CD8-positive, alpha-beta memory T cell (primary cell): ENCODE data around the gene ZNF736. TPM values are rescaled to one million over a fixed set of nuclear protein-coding genes. Genes with fewer than 3 reads are reported as not detected.
"Not testable (repeated sequence)": the region's sequence is repeated elsewhere in the genome, so short reads cannot be mapped to it uniquely, and the experiment has no call there.

Source experiments
- CTCF ChIA-PET: fragments of 350-600 bp; sonication (Branson Sonifier 250); formaldehyde crosslinking; loops from one replicate; lab custom pipeline; 2021; ENCODE audit warnings: antibody characterized with exemption; lab: Charles Lee
- POLR2A ChIA-PET: fragments of 350-600 bp; sonication (Branson Sonifier 250); formaldehyde crosslinking; loops from one replicate; lab custom pipeline; 2021; ENCODE audit warnings: antibody characterized with exemption; lab: Charles Lee
- DNase-seq, 5 donors: peaks; one replicate each; pipeline versions ENCODE4 v3.0.0 to v3.0.0-alpha.2; 2020 to 2022; ENCODE audit warnings: mixed read lengths in 1 of 5
- H3K27ac ChIP-seq: one replicate; pipeline ENCODE4 v1.7.0; 2013; ENCODE audit warnings: low read depth, mild to moderate bottlenecking, low read length, moderate library complexity
- H3K27me3 ChIP-seq: 2 replicates; pipeline ENCODE4 v1.7.0; 2013; ENCODE audit warnings: low read length, mild to moderate bottlenecking; ENCODE audit not compliant: insufficient read depth, poor library complexity, severe bottlenecking
- H3K36me3 ChIP-seq: 2 replicates; pipeline ENCODE4 v1.7.0; 2013; ENCODE audit warnings: mild to moderate bottlenecking, low read length, moderate library complexity; ENCODE audit not compliant: insufficient read depth
- H3K4me1 ChIP-seq: 2 replicates; pipeline ENCODE4 v1.7.0; 2013; ENCODE audit warnings: mild to moderate bottlenecking, low read length, moderate library complexity; ENCODE audit not compliant: insufficient read depth
- H3K4me3 ChIP-seq: 2 replicates; pipeline ENCODE4 v1.7.0; 2013; ENCODE audit warnings: mild to moderate bottlenecking, low read length
- H3K9me3 ChIP-seq: 2 replicates; pipeline ENCODE4 v1.7.0; 2013; ENCODE audit warnings: mild to moderate bottlenecking, low read length
- H3K27ac Mint-ChIP-seq, 8 donors: one replicate each; pipeline ENCODE4 v1.8.0; 2020 to 2021; ENCODE audit warnings: mixed read lengths in 8 of 8, mild to moderate bottlenecking in 6 of 8, inconsistent platforms in 3 of 8, moderate library complexity in 3 of 8
- H3K27me3 Mint-ChIP-seq, 2 donors: one replicate each; pipeline ENCODE4 v1.8.0; 2020 to 2021; ENCODE audit warnings: mixed read lengths in 2 of 2, mild to moderate bottlenecking in 1 of 2, moderate library complexity in 1 of 2
- H3K36me3 Mint-ChIP-seq, 3 donors: one replicate each; pipeline ENCODE4 v1.8.0; 2020 to 2021; ENCODE audit warnings: mixed read lengths in 3 of 3, inconsistent platforms in 1 of 3, mild to moderate bottlenecking in 1 of 3
- H3K4me1 Mint-ChIP-seq, 3 donors: one replicate each; pipeline ENCODE4 v1.8.0; 2020 to 2021; ENCODE audit warnings: mixed read lengths in 3 of 3, inconsistent platforms in 1 of 3, mild to moderate bottlenecking in 1 of 3
- H3K4me3 Mint-ChIP-seq, 7 donors: one replicate each; pipeline ENCODE4 v1.8.0; 2020 to 2021; ENCODE audit warnings: mixed read lengths in 7 of 7, mild to moderate bottlenecking in 6 of 7, moderate library complexity in 4 of 7, inconsistent platforms in 2 of 7
- H3K9me3 Mint-ChIP-seq, 5 donors: one replicate each; pipeline ENCODE4 v1.8.0; 2020 to 2022; ENCODE audit warnings: mixed read lengths in 5 of 5, mild to moderate bottlenecking in 3 of 5, moderate library complexity in 2 of 5, inconsistent platforms in 1 of 5
- polyA plus RNA-seq: library from polyadenylated mRNA; unstranded; fragments of 300-500 nt; fragmentation: Illumina TruSeq; gene quantifications from one replicate; pipeline ENCODE4 v1.2.3, GENCODE V29; 2021
- total RNA-seq, 2 experiments: library from RNA; stranded (reverse); gene quantifications; one replicate each; pipeline ENCODE4 v1.2.3, GENCODE V29; 2021

Gene ZNF736
- total RNA-seq = 10 to 100 TPM; 22.8 to 24.1 TPM
- polyA plus RNA-seq = 1.7 TPM

GRCh38 chr7:64313740-64314491, at the start of gene ZNF736:
ZNF736 (plus strand) TSS chr7:64313961; CDS start chr7:64314151, 190 bp downstream.
- Histone ChIP-seq H3K9me3 (no peaks in the 10 kb centered on the region), H3K36me3 (no peaks in the 10 kb centered on the region), H3K27me3 (no peaks in the 10 kb centered on the region), H3K4me1 (peaks cover 23% of the 10 kb centered on the region), H3K4me3 (peak within 1 kb of the TSS; percentile 98), H3K27ac (peak within 1 kb of the TSS; percentile 85)
- H3K27me3 Mint-ChIP-seq = no peaks in the 10 kb centered on the region
- peaks cover 0 to 21% (median 4%) of the 10 kb centered on the region in 3 donors for H3K36me3 Mint-ChIP-seq
- H3K27ac Mint-ChIP-seq = peak within 1 kb of the TSS; percentile 89 to 99 (median 98)
- CTCF ChIA-PET = interaction anchor here (1.2 to 1.6 kb wide), 2 partner anchors 11 to 13 kb away, joined by 3 to 4 read pairs; no protein-coding TSS in a partner anchor
- DNase-seq = peak; percentile 80 to 94 (median 86)
- H3K4me1 Mint-ChIP-seq = peaks cover 34 to 53% (median 39%) of the 10 kb centered on the region in 3 donors
- H3K9me3 Mint-ChIP-seq = no peaks in the 10 kb centered on the region
- peak within 1 kb of the TSS; percentile 92 to 99 (median 99) for H3K4me3 Mint-ChIP-seq
- POLR2A ChIA-PET = interaction anchor here (0.7 to 2.3 kb wide), 7 partner anchors 8 to 480 kb away, joined by 3 to 12 read pairs (median 6); partner anchors contain the start of genes ZNF107, ZNF138 and ZNF680

DNA sequence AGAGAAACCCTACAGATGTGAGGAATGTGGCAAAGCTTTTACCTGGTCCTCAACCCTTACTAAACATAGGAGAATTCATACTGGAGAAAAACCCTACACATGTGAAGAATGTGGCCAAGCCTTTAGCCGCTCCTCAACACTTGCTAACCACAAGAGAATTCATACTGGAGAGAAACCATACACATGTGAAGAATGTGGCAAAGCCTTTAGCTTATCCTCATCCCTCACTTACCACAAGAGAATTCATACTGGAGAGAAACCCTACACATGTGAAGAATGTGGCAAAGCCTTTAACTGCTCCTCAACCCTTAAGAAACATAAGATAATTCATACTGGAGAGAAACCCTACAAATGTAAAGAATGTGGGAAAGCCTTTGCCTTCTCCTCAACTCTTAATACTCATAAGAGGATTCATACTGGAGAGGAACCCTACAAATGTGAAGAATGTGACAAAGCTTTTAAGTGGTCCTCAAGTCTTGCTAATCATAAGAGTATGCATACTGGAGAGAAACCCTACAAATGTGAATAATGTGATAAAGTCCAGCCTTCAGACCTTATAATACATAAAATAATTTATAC, 47.3 kb upstream of the ZNF736 start:
- H3K27ac ChIP-seq = no peak overlapping the region
- peaks cover 17% of the 10 kb centered on the region for H3K9me3 ChIP-seq
- H3K4me3 ChIP-seq = no peak overlapping the region
- H3K27me3 ChIP-seq = no peaks in the 10 kb centered on the region
- Mint-ChIP-seq H3K36me3 (peaks cover 0 to 2% (median 0%) of the 10 kb centered on the region in 3 donors), H3K4me1 (no peaks in the 10 kb centered on the region), H3K27ac (no peak overlapping the region), H3K27me3 (no peaks in the 10 kb centered on the region), H3K4me3 (no peak overlapping the region), H3K9me3 (peaks cover 31 to 59% (median 50%) of the 10 kb centered on the region in 5 donors)
- CTCF ChIA-PET = no interaction called here
- POLR2A ChIA-PET = no interaction called here
- no peaks in the 10 kb centered on the region for H3K36me3 ChIP-seq
- no peak for DNase-seq
- no peaks in the 10 kb centered on the region for H3K4me1 ChIP-seq

DNA sequence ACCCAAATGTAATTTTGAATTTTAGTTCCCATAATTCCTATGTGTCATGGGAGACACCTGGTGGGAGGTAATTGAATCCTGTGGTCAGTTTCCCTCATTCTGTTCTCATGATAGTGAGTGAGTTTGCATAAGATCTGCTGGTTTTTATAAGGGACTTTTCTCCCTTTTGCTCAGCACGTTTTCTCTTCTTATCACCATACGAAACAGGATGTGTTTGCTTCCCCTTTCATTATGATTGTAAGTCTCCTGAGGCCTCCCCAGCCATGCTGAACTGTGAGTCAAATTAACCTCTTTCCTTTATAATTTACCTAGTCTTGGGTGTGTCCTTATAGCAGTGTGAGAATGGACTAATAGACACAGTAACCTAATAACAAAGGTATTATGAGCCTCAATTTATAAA, 36.1 kb upstream of the ZNF736 start:
- H3K36me3 Mint-ChIP-seq = peaks cover 0 to 3% (median 0%) of the 10 kb centered on the region in 3 donors
- POLR2A ChIA-PET = no interaction called here
- no peaks in the 10 kb centered on the region for H3K27me3 Mint-ChIP-seq
- Histone ChIP-seq H3K4me3 (no peak overlapping the region), H3K27ac (no peak overlapping the region), H3K9me3 (no peaks in the 10 kb centered on the region), H3K36me3 (no peaks in the 10 kb centered on the region), H3K4me1 (no peaks in the 10 kb centered on the region), H3K27me3 (no peaks in the 10 kb centered on the region)
- no peak overlapping the region for H3K4me3 Mint-ChIP-seq
- no peak overlapping the region for H3K27ac Mint-ChIP-seq
- peaks cover 0 to 5% (median 3%) of the 10 kb centered on the region in 5 donors for H3K9me3 Mint-ChIP-seq
- CTCF ChIA-PET = no interaction called here
- H3K4me1 Mint-ChIP-seq = no peaks in the 10 kb centered on the region
- DNase-seq = no peak

- H3K9me3 ChIP-seq = no peaks in the 10 kb centered on the region
- CTCF ChIA-PET = no interaction called here
- Mint-ChIP-seq H3K4me3 (no peak overlapping the region), H3K36me3 (no peaks in the 10 kb centered on the region), H3K27ac (no peak overlapping the region), H3K9me3 (no peaks in the 10 kb centered on the region), H3K4me1 (no peaks in the 10 kb centered on the region), H3K27me3 (no peaks in the 10 kb centered on the region)
- H3K4me3 ChIP-seq = no peak overlapping the region
- H3K4me1 ChIP-seq = no peaks in the 10 kb centered on the region
- DNase-seq = no peak
- H3K36me3 ChIP-seq = no peaks in the 10 kb centered on the region
- no peaks in the 10 kb centered on the region for H3K27me3 ChIP-seq
- H3K27ac ChIP-seq = no peak overlapping the region
- POLR2A ChIA-PET = no interaction called here
These were observed 18.9 kb upstream of the ZNF736 start for GRCh38 chr7:64294701-64295420.

DNA sequence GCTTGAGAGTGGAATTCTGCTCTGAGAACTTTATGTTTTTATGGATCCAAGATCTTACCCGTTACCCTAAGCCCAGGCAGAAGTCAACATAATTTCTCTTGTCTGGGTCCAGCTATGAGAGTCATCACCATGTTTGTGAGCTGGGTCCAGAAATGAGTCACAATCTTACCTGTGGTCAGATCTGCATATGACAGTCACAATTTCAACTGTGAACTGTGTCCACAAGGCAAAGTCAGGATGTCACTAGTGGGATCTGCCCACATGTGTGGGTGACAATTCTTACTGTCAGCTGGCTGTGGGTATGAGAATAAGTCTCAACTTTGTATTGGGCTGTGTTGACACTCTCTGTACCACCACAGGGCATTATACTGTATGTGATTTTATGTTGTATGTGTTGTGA, 16.3 kb upstream of the ZNF736 start:
- H3K9me3 ChIP-seq, H3K27ac Mint-ChIP-seq, H3K36me3 Mint-ChIP-seq, POLR2A ChIA-PET, H3K27me3 Mint-ChIP-seq, H3K4me3 Mint-ChIP-seq, H3K27me3 ChIP-seq, H3K4me1 ChIP-seq, H3K27ac ChIP-seq, DNase-seq, H3K9me3 Mint-ChIP-seq, CTCF ChIA-PET, H3K4me3 ChIP-seq, H3K36me3 ChIP-seq, H3K4me1 Mint-ChIP-seq: not testable (repeated sequence)

DNA sequence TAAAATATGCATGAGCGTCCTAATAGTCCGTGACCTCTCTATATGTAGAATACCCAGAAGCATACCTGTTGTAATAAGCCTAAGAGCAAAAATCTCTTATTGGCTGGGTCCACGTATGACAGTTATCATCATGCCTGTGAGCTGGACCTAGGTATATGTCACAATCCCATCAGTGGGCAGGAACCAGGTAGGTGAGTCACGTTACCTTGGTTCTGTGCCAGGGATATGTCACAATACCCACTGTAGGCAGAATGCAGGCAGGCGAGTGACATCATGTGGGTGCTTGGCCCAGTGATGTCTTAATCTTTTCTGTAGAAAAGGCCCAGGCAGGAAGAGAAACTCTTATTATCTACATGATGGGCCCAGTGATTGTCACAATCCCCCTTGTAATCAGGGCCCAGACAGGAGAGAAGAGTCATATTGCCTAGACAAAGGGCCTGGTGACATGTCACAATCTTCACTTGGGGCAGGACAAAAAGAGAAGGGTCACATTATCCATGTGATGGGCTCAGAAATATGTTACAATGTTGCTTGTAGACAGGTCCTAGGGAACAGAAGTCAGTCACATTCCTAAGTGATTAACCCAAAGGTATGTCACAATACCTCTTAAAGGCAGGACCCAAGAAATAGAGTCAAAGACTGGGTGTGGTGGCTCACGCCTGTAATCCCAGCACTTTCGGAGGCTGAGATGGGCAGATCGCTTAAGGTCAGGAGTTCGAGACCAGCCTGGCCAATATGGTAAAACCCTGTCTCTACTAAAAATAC, 12.9 kb upstream of the ZNF736 start:
- no peak for DNase-seq
- Histone ChIP-seq H3K27me3 (no peaks in the 10 kb centered on the region), H3K4me3 (no peak overlapping the region), H3K9me3 (no peaks in the 10 kb centered on the region), H3K4me1 (no peaks in the 10 kb centered on the region), H3K36me3 (no peaks in the 10 kb centered on the region), H3K27ac (no peak overlapping the region)
- CTCF ChIA-PET = interaction anchor here (1.3 kb wide), 1 partner anchor 13 kb away, joined by 3 read pairs; the partner anchor contains the start of gene ZNF736
- H3K9me3 Mint-ChIP-seq = no peaks in the 10 kb centered on the region
- H3K4me3 Mint-ChIP-seq = no peak overlapping the region
- no peaks in the 10 kb centered on the region for H3K36me3 Mint-ChIP-seq
- POLR2A ChIA-PET = no interaction called here
- peaks cover 0 to 2% (median 0%) of the 10 kb centered on the region in 3 donors for H3K4me1 Mint-ChIP-seq
- no peak overlapping the region for H3K27ac Mint-ChIP-seq
- H3K27me3 Mint-ChIP-seq = peaks cover 0 to 1% of the 10 kb centered on the region in 2 donors

- Histone ChIP-seq H3K9me3 (no peaks in the 10 kb centered on the region), H3K4me1 (peaks cover 12% of the 10 kb centered on the region), H3K27me3 (no peaks in the 10 kb centered on the region), H3K27ac (peak overlapping the region; percentile 74), H3K36me3 (no peaks in the 10 kb centered on the region), H3K4me3 (peak overlapping the region; percentile 81)
- H3K4me3 Mint-ChIP-seq = peak overlapping the region; percentile 88 to 99 (median 97)
- H3K27me3 Mint-ChIP-seq = peaks cover 0 to 1% of the 10 kb centered on the region in 2 donors
- no peaks in the 10 kb centered on the region for H3K9me3 Mint-ChIP-seq
- peaks cover 0 to 7% (median 0%) of the 10 kb centered on the region in 3 donors for H3K36me3 Mint-ChIP-seq
- DNase-seq = peak; percentile 89 to 96 (median 92)
- H3K4me1 Mint-ChIP-seq = peaks cover 17 to 28% (median 27%) of the 10 kb centered on the region in 3 donors
- POLR2A ChIA-PET = interaction anchor here (0.8 to 1.6 kb wide), 4 partner anchors 8 to 487 kb away, joined by 3 to 15 read pairs (median 6); partner anchors contain the start of genes ZNF107, ZNF138 and ZNF680
- H3K27ac Mint-ChIP-seq = peak overlapping the region; percentile 59 to 100 (median 98)
- CTCF ChIA-PET = interaction anchor here (0.8 to 1.3 kb wide), 6 partner anchors 10 to 699 kb away, joined by 3 to 7 read pairs (median 4); partner anchors contain the start of genes ERV3-1, ZNF107 and ZNF680
These were observed 6.3 kb upstream of the ZNF736 start for GRCh38 chr7:64307254-64308015.
